Measurements from ENCODE around the gene PTGDS.

PTGDS gene

DNA sequence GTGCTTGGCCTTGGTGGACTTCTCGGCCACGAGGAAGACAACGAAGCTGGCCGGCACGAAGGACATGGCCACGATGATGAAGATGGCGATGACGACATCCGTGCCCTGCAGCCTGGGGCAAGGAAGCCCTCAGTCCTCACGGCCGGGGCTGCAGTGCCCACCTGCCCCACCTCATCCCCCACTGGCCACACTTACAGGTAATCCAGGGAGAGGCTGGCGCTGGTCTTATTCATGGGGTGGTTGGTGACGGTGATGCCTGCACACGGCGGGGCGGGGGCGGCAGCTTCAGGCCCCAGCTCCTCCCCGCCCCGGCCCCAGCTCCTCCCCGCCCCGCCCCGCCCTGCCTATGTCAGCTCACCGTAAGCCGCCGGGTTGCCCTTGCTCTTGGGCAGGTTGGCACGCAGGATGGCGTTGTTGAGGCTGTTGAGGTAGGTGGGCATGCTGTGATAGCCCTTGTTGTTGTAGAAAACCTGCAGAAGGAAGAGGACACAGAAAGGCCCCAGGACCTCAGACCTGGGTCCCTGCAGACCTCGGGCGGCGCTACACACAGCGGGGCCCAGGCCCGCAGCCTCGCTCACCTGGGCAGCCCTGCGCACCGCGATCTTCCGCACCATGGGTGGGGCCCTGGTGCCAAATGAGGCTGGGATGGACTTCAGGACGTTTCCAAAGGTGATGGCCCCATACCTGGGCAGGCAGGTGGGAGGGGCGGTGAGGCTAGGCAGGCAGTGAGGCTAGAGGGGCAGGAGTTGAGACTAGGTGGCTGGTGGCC is 34.8 kb downstream of the PTGDS start:
- DNase-seq = no peak

DNA sequence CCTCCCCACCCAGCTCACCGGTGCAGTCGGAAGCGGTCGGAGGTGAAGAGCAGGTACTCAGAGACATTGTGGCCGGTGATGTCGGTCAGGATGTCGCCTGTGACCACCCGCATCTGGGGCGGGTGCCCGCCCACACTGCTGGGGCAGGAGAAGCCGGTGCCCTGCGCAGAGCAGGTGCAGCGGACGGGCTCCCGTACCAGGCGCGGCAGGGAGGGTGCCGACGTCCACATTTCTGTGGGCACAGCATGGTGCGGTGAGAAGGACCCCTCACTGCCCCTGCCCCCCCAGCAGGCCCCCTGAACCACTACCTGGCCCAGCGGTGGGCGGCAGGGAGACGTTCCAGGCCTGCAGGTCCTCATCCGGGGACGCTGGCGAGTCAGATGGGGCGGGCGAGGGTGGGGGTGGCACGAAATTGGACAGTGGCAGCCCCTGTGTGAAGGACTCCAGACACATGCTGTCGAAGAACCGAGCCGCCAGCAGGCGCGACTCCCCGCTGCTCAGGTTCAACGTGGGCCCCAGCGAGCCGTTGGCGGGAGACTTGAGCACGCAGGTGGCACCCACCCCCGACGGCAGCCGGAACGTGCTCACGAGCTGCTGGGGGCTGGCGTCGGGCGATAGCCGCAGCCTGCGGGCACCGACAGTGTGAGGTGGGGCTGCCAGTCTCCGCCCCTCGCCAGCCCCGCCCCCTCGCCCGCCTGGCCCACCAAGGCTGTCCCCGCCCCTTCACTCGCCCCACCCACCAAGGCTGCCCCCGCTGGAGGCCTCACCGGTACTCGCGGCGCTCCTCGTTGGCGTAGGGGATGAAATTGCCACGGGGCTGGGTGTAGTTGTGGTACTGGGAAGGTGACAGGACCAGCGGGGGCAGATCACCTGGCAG is 35.6 kb downstream of the PTGDS start:
- DNase-seq = no peak

DNA sequence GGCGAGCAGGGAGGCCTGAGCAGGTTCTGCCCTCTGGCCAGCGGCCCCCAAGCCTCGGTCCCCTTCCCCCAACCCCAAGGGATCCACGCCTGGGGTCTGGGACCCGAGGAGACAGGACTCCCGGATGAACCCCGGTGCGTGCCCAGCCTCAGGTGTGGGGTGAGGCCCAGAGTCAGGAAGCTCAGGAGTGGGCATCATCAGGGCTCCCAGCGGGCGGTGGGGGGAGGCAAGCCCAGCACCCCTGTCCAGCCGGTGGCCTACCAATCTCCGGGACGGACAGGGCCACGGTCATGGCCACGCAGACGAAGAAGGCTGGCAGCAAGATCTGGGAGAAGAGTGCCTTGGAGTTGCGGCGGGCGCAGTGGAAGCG is 36.3 kb downstream of the PTGDS start:
- DNase-seq = no peak

DNA sequence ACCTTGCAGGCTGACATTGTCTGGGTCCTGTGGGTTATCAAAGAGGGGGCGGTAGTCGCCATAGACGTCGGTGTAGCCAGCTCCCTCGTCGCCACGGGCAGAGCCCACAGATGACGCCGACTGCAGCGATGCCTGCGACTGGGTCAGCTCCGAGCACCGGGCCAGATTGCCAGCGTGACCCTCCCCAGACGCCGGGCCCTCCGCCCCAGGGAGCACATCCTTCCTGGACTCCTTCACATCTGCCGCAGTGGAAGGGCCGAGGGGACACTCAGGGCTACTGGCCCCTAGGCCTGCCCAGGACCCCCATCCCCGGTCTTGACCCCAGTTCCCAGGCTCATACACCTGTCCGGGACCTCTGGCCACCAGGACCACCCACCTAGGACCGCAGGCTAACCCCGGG is 36.9 kb downstream of the PTGDS start:
- no peak for DNase-seq

DNA sequence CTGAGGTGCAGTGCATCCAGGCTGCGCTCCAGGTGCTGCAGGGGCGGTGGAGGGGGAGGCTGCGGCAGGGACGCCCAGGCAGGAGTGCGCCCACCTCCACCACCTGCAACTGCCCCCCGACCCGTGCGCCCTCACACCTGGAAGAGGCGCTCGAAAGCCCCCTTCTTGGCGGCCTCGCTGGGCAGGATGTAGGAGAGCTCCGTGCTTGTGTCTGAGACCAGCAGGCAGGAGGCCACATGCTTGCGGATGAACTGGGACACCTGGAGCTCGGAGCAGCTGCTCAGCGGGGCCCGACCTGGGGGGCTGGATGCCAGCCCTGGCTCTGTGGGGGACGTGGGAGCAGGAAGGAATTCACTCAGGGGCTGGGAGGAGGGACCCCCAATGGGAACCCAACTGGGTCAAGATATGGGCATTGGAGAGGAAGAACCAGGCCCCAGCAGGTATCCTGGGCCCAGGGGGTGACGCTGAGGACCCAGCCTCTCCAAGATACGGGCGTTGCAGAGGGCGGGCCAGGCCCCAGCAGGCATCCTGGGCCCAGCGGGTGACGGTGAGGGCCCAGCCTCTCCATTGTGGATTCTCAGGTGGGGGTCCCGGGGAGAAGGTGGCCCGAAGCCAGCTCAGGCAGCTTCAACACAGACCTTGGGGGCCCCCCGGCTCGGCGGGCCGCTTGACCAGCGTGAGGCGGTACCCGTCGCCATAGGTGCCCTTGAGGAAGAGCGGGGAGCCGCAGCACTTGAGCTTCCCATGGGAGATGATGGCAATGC is 37.7 kb downstream of the PTGDS start:
- no peak for DNase-seq

DNA sequence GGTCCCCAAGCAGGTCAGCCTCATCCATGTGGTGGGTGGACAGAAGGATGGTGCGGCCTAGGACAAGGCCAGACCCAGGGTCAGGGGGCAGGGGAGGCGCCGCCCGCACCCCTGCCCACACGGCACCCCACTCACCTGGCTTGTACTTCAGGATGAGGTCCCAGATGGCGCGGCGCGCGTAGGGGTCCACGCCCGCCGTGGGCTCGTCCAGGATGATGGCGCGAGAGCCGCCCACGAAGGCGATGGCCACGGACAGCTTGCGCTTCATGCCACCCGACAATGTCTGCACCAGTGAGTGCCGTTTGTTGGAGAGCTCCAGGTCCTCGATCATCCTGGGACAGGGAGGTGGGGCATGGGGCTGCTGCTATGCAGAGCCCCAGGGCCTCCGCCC is 38.2 kb downstream of the PTGDS start:
- DNase-seq = no peak

DNA sequence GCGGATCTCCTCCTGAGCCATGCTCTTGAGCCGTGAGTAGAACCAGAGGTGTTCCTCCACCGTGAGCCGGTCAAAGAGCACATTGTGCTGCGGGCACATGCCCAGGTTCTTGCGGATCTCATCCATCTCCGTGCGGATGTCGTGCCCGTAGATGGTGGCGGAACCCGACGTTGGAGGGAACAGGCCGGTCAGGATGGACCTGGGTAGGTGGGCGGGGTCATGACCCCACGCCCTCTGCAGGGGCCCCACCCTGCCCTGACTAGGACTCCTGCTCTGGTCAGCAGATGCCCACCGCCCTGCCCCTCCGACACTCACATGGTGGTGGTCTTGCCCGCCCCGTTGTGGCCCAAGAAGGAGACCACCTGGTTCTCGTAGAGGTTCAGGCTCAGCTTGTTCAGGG is 38.7 kb downstream of the PTGDS start:
- DNase-seq = no peak

DNA sequence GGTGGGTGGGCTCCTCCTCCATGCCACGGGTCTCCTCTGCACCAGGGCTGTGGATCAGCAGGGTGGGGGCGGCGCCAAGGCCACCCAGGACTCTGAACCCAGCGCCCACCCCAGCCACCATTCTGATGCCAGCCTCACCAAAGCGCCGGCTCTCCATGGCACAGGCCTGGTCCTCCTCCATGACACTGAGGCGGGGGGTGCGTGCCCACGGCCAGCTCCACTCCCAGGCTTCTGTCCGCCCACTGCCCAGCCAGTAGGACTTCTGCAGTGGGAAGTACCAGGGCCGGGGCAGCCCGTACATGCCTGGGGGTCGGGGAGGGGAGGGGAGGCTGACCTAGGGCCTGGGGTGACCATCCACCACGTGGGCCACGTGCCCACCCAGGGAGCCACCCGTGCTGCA is 39.1 kb downstream of the PTGDS start:
- DNase-seq = no peak

DNA sequence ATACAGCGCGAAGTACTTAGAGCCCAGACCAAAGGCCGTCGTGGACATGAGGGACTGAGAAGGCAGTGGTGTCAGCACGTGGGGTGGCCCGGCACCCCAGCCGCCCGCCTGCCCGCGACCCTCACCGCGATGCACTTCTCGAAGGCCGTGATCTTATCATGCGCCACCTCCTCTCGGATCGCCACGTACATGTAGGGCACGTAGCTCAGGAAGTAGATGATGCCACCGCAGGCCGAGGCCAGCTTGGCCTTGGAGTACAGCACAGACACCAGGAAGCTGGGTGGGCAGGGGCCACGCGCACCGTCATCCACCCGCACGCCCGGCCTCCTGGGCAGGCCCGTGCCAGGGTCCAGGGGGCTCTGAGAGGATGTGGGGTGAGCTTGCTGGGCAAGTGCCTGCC is 39.8 kb downstream of the PTGDS start:
- no peak for DNase-seq

DNA sequence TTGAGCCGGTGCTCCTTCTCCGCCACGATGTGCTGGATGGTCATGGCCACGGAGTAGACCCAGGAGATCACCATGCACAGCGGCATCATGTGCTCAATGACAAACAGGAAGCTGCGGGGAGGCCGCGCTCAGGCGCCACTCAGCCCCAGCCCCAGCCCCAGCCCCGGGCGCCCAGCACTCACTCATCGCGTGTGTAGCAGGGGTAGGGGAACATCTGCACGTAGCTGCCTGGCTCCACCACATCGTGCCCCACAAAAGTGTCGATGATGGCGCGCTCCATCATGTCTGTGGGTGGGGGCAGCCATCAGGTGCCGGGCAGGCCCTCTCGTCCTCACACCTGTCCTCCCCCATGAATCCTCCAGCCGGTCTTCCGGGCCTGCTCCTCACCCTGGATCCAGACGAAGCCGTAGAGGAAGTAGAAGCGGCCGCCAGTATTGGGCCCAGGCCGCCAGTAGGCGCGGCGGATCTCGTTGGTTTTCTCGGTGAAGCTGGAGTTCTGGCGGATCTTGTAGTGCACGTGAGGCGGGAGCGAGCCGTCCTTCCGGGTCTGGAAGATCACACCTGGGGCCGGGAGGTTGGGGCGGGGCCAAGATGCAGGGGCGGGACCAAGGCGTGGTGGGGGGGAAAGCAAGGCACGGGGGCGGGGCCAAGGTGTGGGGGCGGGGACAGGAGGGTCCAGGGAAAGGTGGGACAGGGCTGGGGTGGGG is 40.6 kb downstream of the PTGDS start:
- no peak for DNase-seq

DNA sequence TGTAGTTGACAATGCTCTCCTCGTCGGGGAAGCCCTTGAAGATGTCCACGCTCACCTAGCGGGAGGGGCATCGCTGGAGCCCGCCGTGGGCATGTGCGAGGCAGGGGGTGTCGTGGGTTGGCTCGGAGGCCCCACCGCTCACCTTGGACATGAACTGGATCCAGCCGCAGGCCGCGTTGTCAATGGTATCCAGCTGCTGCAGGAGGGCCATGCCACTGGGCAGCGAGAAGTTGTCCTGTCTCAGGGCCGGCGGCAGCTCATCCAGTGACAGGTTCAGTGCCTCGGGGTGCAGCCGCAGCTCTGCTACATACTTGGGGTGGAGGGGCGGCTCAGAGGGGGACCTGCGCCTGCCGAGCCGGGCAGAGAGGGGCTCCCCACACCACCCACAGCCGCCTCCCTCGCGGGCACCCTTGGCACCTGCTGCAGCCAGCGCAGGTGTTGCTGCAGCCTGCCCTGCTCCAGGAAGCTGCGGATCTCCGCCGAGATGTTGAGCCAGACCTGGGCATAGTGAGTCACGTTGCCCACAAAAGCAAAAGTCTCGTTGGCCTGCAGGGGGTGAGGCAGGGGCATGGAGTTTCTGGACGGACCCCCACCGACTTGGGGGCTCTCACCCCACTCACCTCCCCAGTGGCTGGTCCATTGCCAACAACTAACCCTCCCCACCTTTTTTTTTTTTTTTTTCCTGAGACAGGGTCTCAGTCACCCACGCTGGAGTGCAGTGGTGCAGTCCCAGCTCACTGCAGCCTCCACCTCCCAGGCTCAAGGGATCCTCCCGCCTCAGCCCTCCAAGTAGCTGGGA is 41.7 kb downstream of the PTGDS start:
- DNase-seq = no peak

DNA sequence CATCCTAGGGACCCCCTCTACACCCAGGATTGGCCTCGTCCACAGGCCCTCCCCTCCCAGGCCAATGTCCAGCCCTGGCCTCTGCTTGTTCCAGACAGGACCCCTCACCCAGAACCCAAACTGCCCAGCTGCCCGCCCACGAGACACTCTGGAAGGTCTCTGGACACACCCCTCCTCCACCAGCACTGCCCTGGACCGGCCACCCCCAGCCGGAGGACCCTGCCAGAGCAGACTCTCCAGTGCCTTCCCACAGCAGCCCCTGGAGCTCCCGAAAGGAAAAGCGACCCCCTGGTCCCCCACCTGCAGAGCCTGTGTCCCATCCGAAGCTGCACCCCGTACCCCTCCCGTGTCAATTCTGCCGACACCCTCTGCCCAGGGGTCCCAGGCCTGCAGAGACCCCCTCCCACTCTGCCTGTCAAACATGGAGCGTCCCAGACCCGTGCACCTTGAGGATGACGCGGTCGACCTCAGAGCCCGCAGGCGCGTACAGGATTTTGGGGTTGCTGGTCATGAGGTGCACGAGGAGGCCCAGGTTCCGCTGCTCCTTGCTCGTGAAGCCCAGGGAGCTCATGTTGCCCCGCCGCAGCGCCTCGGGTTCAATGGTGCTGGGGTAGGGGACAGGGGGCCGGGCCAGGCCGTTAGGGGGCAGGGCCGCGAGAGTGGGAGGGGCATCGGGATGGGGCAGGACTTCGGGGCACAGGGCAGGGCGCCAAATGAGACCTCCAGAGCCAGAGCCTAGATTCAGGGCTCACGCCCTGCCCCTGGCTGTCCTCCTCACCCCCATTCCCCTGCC is 42.8 kb downstream of the PTGDS start:
- DNase-seq = no peak

DNA sequence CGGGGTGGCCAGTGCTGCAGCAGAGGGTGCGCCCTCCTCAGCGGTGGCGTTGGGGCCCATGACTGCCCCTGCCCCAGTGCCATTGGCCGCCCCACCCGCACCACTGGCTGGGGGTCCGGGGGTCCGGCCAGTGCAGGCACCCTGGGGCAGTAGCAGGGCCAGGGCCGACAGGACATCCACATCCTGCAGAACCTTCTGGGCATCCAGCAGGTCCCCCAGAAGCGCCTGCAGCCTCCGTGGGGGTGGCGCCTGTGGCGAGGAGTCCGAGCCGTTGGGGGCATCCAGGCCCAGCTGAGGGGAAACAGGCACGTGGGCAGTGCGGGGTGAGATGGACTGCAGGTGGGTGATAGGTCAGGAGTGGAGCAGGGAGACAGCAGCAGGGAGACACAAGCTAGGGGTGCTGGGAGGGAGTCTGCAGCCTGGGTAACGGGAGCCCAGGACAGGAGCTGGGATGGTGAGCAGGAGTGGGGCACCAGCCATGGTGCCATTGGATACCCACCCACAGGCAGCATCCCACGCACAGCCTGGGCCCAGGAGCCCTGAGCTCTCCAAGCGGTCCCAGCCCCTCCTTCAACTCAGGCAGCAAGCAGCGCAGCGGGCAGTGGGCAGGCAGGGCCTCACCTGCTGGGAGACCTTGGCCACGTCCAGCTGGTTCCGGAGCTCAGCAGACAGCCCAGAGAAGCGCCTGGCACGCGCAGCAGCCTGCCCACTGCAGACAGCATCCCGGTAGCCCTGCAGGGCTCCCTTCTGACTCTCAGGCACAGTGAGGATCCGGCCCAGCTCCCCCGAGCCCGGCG is 43.7 kb downstream of the PTGDS start:
- no peak for DNase-seq

DNA sequence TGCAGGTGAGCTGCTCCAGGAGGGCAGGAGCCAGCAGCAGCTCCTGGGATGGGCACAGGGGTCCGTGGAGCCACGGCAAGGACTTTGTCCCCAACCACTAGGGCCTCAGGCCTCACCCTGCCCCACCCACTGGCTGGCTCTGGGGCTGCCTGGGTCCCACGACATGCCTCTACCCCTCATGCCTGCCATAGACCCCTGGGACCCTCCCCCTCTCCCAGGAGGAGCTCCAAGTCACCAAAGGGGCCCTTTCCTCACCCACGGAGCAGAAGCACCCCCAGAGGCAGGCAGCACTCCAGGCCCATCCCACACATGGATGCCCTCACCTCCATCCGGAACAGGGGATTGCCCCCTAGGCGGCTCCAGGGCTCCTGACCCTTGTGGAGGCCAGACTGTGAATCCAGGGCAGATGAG is 44.3 kb downstream of the PTGDS start:
- DNase-seq = no peak

DNA sequence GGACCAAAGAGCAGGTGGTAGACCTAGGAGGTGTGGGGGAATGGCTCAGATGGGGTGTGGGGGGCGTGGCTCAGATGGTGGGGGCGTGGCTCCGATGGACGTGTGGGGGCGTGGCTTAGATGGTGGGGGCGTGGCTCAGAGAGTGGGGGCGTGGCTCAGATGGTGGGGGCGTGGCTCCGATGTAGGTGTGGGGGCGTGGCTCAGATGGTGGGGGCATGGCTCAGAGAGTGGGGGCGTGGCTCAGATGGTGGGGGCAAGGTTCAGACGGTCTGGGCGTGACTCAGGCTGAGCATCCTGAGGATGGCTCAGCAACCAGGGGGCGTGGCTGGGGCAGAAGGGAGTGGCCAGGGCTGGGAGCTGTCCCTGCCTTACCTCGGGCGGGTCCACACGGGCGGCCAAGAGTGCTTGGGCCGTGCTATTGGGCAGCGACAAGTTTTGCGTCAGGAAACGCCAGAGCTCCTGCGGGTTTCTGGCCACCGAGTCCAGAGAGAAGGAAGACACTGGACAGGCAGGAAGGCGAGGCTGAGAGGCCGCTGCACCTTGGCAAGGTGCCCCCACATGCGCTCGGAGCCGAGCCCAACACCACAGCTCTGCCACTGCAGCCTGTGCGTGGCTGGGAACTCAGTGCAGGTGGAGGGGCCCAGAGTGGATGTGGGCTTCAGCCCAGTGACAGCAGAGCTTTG is 44.8 kb downstream of the PTGDS start:
- DNase-seq = peak; percentile 46 to 51 (median 48)

DNA sequence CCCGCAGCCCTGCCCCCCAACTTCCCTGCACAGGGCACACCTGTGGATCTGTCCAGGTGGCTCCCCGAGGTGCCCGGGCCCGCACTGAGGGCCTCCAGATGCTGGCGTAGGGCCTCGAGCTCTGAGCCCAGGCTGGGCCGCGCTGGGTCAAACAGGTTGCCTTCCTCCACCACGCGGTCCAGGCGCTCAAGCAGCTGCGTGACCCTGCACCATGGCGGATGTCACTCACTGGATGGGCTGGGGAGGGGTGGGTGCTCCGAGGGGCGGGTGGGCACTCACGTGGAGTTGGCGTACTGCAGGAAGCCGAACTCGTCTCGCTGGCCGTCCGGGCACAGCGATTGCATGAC is 45.3 kb downstream of the PTGDS start:
- no peak for DNase-seq

DNA sequence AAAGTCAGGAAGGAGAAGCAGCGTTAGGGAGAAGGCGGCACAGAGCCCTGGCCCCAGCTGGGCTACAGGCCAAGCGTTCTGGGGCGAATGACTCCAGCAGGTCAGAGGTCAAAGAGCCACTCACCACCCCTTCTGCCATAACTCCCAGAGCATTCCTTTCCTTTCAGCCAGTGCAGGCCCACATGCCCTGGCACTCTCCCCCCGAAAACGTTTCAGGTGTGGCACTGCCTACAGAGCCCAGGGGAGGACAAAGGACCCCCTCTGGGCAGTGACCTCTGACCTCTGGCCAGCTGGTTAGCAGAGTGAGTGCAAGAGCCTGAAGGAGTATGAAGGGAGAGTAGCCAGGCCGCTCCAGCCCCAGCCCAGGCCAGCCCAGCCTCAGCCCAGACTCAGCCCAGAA is 45.9 kb downstream of the PTGDS start:
- no peak for DNase-seq

DNA sequence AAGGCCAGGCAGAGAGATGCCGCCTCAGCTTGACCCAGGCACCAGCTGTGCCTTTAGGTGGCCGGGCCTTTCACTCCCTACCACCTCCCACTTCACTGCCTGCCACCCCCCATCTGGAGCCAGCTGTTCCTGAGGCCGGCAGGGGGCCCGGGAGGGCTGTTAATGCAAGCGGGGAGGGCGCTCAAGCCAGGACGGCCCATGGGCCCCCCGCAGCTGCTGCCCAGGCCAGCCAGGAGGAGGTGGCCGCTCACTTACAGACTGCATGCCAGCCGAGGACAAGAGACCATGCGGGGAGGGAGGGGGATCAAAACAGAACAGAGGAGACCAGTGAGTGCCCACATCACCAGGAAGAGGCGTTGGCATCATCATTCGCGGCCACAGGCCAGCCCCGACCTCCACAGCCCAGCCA is 46.3 kb downstream of the PTGDS start:
- no peak for DNase-seq

DNA sequence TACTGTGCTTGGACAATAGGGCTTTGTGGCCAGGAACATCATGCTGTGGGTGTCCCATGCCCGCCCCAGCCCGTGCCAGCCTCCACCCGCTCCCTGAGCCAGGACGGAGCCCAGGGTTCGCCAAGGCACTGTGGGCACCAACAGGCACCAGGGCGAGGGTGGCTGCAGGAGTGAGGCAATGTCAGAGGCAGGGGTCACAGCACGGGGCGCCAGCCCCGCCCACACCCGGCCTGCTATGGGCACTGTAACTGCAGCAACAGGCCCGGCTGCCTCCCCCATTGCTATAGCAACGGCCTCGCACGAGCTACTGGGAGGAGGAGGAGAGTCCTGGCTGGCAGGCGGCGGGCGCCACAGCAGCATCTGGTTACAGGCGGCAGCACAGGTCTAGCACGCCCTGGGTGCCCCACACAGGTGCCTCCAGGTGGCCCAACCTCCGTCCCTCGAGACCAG is 48.2 kb downstream of the PTGDS start:
- DNase-seq = no peak

DNA sequence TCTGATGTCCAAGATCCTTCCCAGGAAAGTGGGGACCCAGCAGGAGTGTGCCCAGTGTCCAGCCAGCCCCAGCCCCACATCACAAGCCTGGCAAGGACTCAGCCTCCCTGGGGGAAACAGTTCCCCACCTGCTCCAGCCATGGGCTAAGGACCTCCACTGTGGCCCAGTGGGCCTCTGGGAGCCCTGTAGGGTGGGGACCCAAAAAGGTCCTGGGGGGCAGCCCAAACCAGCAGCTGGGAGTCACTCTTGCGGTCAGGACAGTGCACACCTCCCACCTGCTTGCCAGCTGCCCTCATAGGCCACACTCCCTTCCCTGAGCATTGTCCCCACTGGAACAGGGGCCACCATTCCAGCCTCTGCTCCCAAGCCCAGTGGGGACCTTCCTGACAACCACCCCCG is 49.1 kb downstream of the PTGDS start:
- DNase-seq = no peak
